SK-N-SH treated with all-trans-retinoic acid at 6 μM for 48 hours (cell line): ENCODE results near the gene PCP4.

Experiments
- CREB5 ChIP-seq: fragments of 250-450 bp; sonication (Bioruptor Pico); IDR thresholded peaks from 2 replicates; pipeline ENCODE4 v1.5.1; 2020; ENCODE audit warnings: low read depth, mild to moderate bottlenecking, moderate library complexity
- ESRRG ChIP-seq: fragments of 250-450 bp; sonication (Bioruptor Pico); IDR thresholded peaks from 2 replicates; pipeline ENCODE4 v1.6.1; 2021; ENCODE audit warnings: mild to moderate bottlenecking
- GLIS3 ChIP-seq: fragments of 250-450 bp; sonication (Bioruptor Pico); IDR thresholded peaks from 2 replicates; pipeline ENCODE4 v1.5.0; 2020; ENCODE audit warnings: mild to moderate bottlenecking, moderate library complexity
- ISL1 ChIP-seq: fragments of 250-450 bp; sonication (Bioruptor Pico); IDR thresholded peaks from 2 replicates; pipeline ENCODE4 v2.1.2; 2022; ENCODE audit warnings: mild to moderate bottlenecking, moderate library complexity
- OSR1 ChIP-seq: fragments of 250-450 bp; sonication (Bioruptor Pico); IDR thresholded peaks from 2 replicates; pipeline ENCODE4 v1.8.0; 2022; ENCODE audit warnings: moderate library complexity, mild to moderate bottlenecking, inconsistent platforms
- PATZ1 ChIP-seq: fragments of 250-450 bp; sonication (Bioruptor Pico); IDR thresholded peaks from 2 replicates; pipeline ENCODE4 v1.8.0; 2020; ENCODE audit warnings: mild to moderate bottlenecking, moderate library complexity, borderline replicate concordance
- POU6F1 ChIP-seq: fragments of 250-450 bp; sonication (Bioruptor Pico); IDR thresholded peaks from 2 replicates; pipeline ENCODE4 v1.8.0; 2021; ENCODE audit warnings: low read depth, mild to moderate bottlenecking, moderate library complexity, borderline replicate concordance
- PPARA ChIP-seq: fragments of 250-450 bp; sonication (Bioruptor Pico); IDR thresholded peaks from 2 replicates; pipeline ENCODE4 v1.5.0; 2020; ENCODE audit warnings: mild to moderate bottlenecking, borderline replicate concordance
- RARB ChIP-seq: fragments of 250-450 bp; sonication (Bioruptor Pico); IDR thresholded peaks from 2 replicates; pipeline ENCODE4 v1.8.0; 2021; ENCODE audit warnings: mild to moderate bottlenecking, moderate library complexity
- TCF4 ChIP-seq: fragments of 250-450 bp; sonication (Bioruptor Pico); IDR thresholded peaks from 2 replicates; pipeline ENCODE4 v1.8.0; 2021; ENCODE audit warnings: mild to moderate bottlenecking, moderate library complexity, borderline replicate concordance
- ZC3H10 ChIP-seq: fragments of 250-450 bp; sonication (Bioruptor Pico); IDR thresholded peaks from 2 replicates; pipeline ENCODE4 v1.5.1; 2021; ENCODE audit warnings: mild to moderate bottlenecking, moderate library complexity
- ZFP3 ChIP-seq: fragments of 250-450 bp; sonication (Bioruptor Pico); IDR thresholded peaks from 2 replicates; pipeline ENCODE4 v1.5.0; 2020; ENCODE audit warnings: mild to moderate bottlenecking, moderate library complexity
- ZFP30 ChIP-seq: fragments of 450-650 bp; formaldehyde crosslinking; IDR thresholded peaks from 2 replicates; pipeline ENCODE4 v1.5.0; 2022; ENCODE audit warnings: mild to moderate bottlenecking, moderate library complexity
- ZNF565 ChIP-seq: fragments of 450-650 bp; formaldehyde crosslinking; conservative IDR thresholded peaks from 2 replicates; pipeline ENCODE4 v1.5.0; 2020; ENCODE audit warnings: low read depth, mild to moderate bottlenecking, moderate library complexity

- no peak for TF ChIP-seq ZFP3 (CRISPR knock-in tag)
- TF ChIP-seq ZC3H10 (CRISPR knock-in tag) = no peak
- no peak for TF ChIP-seq PPARA
- no peak for TF ChIP-seq GLIS3
- TF ChIP-seq PATZ1 (CRISPR knock-in tag) = no peak
- no peak for TF ChIP-seq CREB5
- no peak for TF ChIP-seq OSR1
- TF ChIP-seq ZFP30 (CRISPR knock-in tag) = no peak
- no peak for TF ChIP-seq POU6F1 (CRISPR knock-in tag)
- no peak for TF ChIP-seq TCF4
- no peak for TF ChIP-seq RARB
- TF ChIP-seq ISL1 (CRISPR knock-in tag) = no peak
- TF ChIP-seq ESRRG (CRISPR knock-in tag) = no peak
- no peak for TF ChIP-seq ZNF565 (CRISPR knock-in tag)
Observed at GRCh38 chr21:39847877-39848276, 19.4 kb upstream of the PCP4 start.
